HG03558 (cell line): ENCODE results near the gene TSN.
"Not testable (repeated sequence)": the region's sequence is repeated elsewhere in the genome, so short reads cannot be mapped to it uniquely, and the experiment has no call there.

Source experiments
- ATAC-seq: cut with Tn5 transposase; IDR thresholded peaks from one replicate; pipeline ENCODE4 v1.9.1; 2021; ENCODE audit warnings: moderate number of reproducible peaks; ENCODE audit not compliant: unreplicated experiment; ENCODE audit errors: extremely low read depth

Gene TSN

GRCh38 chr2:121755237-121756111, at the start of gene TSN:
TSS of gene TSN (plus strand) at chr2:121755651. CDS start at chr2:121755780, 129 bp downstream.
- peak; percentile 99 for ATAC-seq

GRCh38 chr2:121705958-121706357, 49.5 kb upstream of the TSN start:
- ATAC-seq: no peak

GRCh38 chr2:121707344-121707919, 48.0 kb upstream of the TSN start:
- ATAC-seq: no peak

DNA sequence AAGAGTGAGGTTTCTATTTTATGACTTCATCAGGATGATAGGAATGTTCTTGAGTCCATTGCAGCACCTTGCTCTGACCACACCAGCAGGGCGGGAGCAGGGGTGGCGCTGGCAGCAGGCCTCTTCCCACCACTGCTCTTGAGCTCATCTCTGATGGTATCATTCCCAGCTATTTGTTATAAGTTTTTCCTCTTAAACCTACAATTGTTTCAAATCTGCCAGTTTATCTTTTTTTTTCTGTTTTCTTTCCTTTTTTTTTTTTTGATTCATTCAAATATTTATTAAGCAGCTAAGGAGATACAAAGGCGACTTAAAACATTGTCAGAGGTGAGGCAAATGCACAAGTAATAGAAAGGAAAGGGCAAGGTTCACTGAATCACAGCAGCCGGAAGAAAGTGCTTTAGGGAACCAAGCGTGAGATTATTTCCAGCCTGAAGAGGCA, 47.5 kb upstream of the TSN start:
- no peak for ATAC-seq

DNA sequence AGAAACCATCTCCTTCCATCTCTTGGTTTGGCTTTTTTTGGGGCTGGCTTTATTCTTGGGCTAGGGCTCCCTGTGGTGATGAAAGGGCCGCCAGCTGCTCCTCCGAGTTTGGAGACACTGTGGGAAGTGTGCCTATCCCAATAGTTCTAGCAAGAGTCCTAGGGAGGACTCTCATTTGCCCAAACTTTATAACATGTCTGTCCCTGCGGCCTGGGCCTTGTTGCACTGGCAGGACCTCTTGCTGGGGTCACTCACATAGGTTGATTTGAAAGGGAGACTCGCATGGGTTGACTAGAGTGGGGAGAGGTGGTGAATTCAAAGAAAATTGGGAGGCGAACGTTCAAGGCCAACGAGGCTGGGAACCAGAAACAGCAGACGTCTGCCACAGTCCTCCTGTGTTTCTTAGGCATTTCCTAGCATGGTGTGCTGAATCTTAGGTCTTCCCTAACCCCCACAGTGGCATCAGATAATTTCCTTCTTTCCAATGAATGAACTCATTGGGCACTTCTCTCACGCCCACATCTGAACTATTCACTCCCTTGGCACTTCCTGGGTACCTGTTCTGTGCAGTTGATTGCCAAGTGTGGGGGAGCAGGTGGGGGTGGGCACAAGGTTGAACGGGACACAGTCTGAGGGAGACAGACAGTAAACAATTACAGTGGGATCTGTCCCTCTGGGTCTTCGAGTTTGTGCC, 45.5 kb upstream of the TSN start:
- no peak for ATAC-seq

DNA sequence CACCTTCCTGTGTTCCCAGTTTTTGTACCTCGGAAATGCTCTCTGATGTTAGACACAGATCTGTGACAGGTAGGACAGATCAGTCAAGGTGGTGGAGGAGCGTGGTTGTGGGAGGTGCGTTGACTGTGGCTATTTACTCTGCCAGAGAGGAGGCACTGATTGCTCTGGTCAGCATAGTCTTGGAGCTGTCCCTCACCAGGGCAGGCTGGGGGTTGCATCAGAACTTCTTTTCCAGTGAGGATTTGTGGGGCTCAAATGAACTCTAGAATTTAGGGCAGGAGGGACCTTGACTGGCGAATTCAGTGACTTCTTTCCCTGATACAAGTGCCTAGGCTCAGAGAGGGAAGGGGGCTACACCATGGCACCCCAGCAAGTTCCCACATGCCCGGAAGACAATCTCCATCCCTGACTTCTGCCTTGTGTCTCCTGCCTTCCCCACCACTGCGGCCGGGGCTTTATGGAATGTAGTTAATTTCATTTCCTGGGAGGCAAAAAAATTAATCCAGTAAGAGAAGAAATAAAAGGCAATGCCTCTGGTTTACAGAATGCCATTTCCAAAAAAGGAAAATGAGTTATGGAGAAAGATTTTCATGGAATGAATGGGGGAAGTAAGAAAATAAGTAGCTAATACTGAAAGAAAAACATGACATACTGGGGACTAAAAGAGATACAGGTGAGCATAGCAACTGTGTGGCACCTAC, 44.8 kb upstream of the TSN start:
- ATAC-seq: no peak

DNA sequence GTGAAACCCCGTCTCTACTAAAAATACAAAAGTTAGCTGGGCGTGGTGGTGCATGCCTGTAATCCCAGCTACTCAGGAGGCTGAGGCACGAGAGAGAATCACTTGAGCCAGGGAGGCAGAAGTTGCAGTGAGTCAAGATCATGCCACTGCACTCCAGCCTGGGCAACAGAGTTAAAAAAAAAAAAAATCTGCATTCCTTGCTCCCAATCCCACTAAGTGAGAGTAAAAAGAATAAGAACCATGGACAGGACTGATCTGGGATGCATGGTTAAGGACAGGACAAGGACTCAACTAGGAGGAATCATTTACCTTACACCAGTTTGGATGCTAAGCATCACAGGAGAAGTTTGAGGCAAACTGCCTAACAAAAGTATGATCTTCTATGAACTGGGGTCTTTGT, 44.0 kb upstream of the TSN start:
- ATAC-seq: not testable (repeated sequence)

DNA sequence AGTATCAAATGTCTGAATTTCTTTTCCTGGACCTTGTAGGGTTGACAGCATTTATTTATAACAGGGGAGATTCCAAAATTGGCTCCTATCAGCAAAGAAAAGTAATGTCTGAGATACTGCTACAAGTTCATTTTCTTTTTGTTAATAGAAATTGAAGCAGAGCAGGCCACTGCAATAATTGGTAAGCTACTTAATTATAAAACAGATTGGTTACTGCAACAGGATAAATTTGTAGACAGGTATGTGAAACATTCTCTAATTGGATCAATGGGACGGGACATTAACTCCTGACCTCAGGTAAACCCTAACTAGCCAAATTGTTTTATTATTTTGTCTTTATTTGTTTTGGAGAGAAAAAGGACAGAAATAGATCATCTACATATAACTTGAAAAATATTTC, 39.3 kb upstream of the TSN start:
- no peak for ATAC-seq

- no peak for ATAC-seq
Observed at GRCh38 chr2:121717529-121717928, 37.9 kb upstream of the TSN start.

DNA sequence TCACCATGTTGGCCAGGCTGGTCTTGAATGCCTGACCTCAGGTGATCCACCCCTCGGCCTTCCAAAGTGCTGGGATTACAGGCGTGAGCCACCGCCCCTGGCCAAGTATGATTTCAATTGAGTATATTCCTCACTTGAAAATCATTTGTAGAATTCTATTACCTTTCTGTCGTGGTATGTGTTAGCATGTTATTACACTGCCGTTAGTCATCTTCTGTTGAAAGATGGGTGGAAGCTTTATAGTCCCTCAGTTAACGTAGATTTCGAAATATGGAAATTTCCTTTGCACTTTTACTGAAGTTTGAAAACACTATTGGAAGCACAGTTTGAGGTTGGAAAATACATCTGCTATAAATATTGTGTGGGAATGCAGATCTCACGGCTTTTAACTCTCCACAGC, 33.5 kb upstream of the TSN start:
- no peak for ATAC-seq

GRCh38 chr2:121722479-121722878, 33.0 kb upstream of the TSN start:
- no peak for ATAC-seq

GRCh38 chr2:121723316-121723715, 32.1 kb upstream of the TSN start:
- ATAC-seq: no peak

GRCh38 chr2:121727332-121727731, 28.1 kb upstream of the TSN start:
- ATAC-seq: no peak

- no peak for ATAC-seq
Observed at GRCh38 chr2:121727950-121728349, 27.5 kb upstream of the TSN start.

DNA sequence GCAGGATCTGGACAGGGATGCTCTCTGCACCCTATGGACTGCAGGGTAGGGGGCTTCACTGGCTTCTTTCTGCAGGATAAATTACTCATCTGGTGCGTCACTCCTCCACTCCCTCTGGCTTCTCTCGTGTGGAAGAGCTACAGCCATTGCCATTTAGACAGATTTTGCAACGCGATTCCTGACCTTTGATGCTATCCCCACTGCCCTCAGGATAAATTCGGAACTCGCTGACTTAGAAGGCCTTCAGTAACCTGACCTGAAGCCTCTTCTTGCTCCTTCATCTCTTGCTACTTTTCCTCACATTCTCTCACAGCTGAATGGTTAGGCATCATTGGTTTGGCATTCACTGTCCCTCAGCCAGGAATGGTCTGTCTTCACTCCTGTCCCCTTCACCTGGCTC, 24.1 kb upstream of the TSN start:
- no peak for ATAC-seq

DNA sequence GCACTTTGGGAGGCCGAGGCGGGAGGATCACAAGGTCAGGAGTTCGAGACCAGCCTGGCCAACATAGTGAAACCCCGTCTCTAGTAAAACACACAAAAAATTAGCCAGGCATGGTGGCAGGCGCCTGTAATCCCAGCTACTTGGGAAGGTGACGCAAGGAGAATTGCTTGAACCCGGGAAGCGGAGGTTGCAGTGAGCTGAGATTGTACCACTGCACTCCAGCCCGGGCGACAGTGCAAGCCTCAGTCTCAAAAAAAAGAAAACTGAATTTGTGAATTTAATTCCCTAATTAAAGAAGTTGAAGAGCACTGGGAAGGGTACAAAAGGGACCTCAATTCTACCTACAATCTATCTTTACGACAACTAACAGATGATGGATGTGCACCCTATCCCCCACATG, 20.9 kb upstream of the TSN start:
- not testable (repeated sequence) for ATAC-seq

- no peak for ATAC-seq
Observed at GRCh38 chr2:121735518-121736074, 19.9 kb upstream of the TSN start.

DNA sequence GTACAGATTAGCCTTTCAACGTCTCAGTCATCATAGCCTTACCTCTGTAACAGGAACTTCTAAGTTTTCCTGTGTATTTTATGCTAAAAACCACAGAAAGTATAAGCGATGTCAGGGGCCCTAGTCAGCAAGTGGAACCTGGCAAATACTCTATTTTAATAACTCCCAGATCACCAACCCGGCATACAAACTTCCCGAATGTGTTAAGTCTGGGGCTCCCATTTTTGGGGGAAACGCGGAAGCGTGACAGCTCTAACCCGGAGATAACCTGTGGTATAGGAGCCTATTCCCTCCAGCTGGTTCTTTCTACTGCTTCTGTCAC, 19.4 kb upstream of the TSN start:
- no peak for ATAC-seq

- peak; percentile 77 for ATAC-seq
Observed at GRCh38 chr2:121736462-121737336, 18.8 kb upstream of the TSN start, which contains the start of gene NIFK. TSS of gene NIFK (minus strand) at chr2:121736875. CDS start at chr2:121736850, 25 bp downstream.
